ENCODE data around the gene HLA-DRB5. TPM values are rescaled to one million over a fixed set of nuclear protein-coding genes. Genes with fewer than 3 reads are reported as not detected.

Gene HLA-DRB5
- total and polyA plus RNA-seq, 2 donors (not counting 1 experiment from before 2014, with no cell fraction given), result 23.8 to 174 TPM

GRCh38 chr6:32554116-32554965 is 24.3 kb upstream of the HLA-DRB5 start:
- POLR2A ChIA-PET, result interaction anchor here (1.0 kb wide), 1 partner anchor 27 kb away, joined by 3 read pairs; no protein-coding TSS in a partner anchor

More at GRCh38 chr6:32554116-32554965, 24.3 kb upstream of the HLA-DRB5 start:
- H3K27ac ChIP-seq (ENCODE audit: low read length in 2 of 2), result peak overlapping the region in 1 of 2 donors; percentile 59
- peaks cover 0 to 10% of the 10 kb centered on the region in 2 experiments for H3K36me3 ChIP-seq (replicated peaks in 1 of 2; ENCODE audit: control extremely low read depth in 1 of 2, control insufficient read depth in 1 of 2, extremely low read depth in 1 of 2, insufficient read depth in 2 of 2, low read length in 1 of 2)
- no peak overlapping the region for H3K4me2 ChIP-seq (replicated peaks; ENCODE audit: low read depth, low read length, poor library complexity, severe bottlenecking)
- 90% methylated on average over 2 of the region's 9 CpGs for WGBS (ENCODE audit: insufficient coverage)
- Mint-ChIP-seq H3K27me3 (no peaks in the 10 kb centered on the region), H3K9me3 (ENCODE audit: insufficient read depth) (no peaks in the 10 kb centered on the region), H3K4me1 (peaks cover 24% of the 10 kb centered on the region), H3K4me3 (no peak overlapping the region), H3K27ac (peak overlapping the region; percentile 59)
- peaks cover 8% of the 10 kb centered on the region for H4K20me1 ChIP-seq (ENCODE audit: control insufficient read depth, insufficient read depth, low read length, poor library complexity, severe bottlenecking)
- DNase-seq (no peak), ATAC-seq (ENCODE audit: low read depth) (no peak)
- no peaks in the 10 kb centered on the region for H3K9me3 ChIP-seq (ENCODE audit: control extremely low read depth in 1 of 3, control insufficient read depth in 2 of 3, insufficient read depth in 1 of 3, low read length in 2 of 3)
- H2AFZ ChIP-seq (ENCODE audit: insufficient read depth, low read depth, low read length, poor library complexity, severe bottlenecking), result no peak overlapping the region
- H3K4me3 ChIP-seq (ENCODE audit: control extremely low read depth in 1 of 5, extremely low read depth in 1 of 5, insufficient read depth in 1 of 5, low read depth in 2 of 5, low read length in 4 of 5), result no peak overlapping the region
- CTCF ChIA-PET, result no interaction called here
- H3K79me2 ChIP-seq (ENCODE audit: control insufficient read depth, insufficient read depth, low read length), result peaks cover 7% of the 10 kb centered on the region
- no peaks in the 10 kb centered on the region for H3K27me3 ChIP-seq (replicated peaks in 1 of 4; ENCODE audit: control extremely low read depth in 1 of 4, control insufficient read depth in 3 of 4, insufficient read depth in 4 of 4, low read length in 3 of 4)
- H3K9ac ChIP-seq (ENCODE audit: low read length), result no peak overlapping the region
- TF ChIP-seq, protein P1, sequence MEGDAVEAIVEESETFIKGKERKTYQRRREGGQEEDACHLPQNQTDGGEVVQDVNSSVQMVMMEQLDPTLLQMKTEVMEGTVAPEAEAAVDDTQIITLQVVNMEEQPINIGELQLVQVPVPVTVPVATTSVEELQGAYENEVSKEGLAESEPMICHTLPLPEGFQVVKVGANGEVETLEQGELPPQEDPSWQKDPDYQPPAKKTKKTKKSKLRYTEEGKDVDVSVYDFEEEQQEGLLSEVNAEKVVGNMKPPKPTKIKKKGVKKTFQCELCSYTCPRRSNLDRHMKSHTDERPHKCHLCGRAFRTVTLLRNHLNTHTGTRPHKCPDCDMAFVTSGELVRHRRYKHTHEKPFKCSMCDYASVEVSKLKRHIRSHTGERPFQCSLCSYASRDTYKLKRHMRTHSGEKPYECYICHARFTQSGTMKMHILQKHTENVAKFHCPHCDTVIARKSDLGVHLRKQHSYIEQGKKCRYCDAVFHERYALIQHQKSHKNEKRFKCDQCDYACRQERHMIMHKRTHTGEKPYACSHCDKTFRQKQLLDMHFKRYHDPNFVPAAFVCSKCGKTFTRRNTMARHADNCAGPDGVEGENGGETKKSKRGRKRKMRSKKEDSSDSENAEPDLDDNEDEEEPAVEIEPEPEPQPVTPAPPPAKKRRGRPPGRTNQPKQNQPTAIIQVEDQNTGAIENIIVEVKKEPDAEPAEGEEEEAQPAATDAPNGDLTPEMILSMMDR (IDR thresholded peaks at IDR 0.05), result no peak
- no peak for TF ChIP-seq EZH2 (IDR thresholded peaks at IDR 0.05; ENCODE audit: borderline replicate concordance, insufficient read depth, low read depth, low read length, poor library complexity, severe bottlenecking)
- intact Hi-C loops (cut with micrococcal nuclease), result no loop called here
- peaks cover 4 to 9% of the 10 kb centered on the region in 2 donors for H3K4me1 ChIP-seq (ENCODE audit: control insufficient read depth in 2 of 2, insufficient read depth in 2 of 2, low read length in 2 of 2)

Measured in B cell (primary cell).